ENCODE measurements around the gene ARHGAP12.

DNA sequence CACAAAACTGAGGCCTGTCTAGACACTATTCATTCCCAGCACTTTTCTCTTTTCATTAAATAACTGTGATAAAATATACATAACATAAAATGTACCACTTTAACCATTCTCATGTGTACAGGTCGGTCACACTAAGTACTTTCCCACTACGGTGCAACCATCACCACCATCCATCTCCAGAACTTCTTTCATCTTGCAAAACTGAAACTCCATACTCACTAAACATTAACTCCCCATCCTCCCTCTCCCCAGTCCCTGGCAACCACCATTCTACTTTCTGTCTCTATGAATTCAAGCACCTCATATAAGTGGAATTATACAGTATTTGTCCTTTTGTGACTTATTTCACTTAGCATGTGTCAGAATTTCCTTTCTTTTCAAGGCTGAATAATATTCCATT, 53.0 kb downstream of the ARHGAP12 start:
- TF ChIP-seq EZH2 (IDR thresholded peaks at IDR 0.05; ENCODE audit: borderline replicate concordance, low read length): no peak
- TF ChIP-seq, protein P1, sequence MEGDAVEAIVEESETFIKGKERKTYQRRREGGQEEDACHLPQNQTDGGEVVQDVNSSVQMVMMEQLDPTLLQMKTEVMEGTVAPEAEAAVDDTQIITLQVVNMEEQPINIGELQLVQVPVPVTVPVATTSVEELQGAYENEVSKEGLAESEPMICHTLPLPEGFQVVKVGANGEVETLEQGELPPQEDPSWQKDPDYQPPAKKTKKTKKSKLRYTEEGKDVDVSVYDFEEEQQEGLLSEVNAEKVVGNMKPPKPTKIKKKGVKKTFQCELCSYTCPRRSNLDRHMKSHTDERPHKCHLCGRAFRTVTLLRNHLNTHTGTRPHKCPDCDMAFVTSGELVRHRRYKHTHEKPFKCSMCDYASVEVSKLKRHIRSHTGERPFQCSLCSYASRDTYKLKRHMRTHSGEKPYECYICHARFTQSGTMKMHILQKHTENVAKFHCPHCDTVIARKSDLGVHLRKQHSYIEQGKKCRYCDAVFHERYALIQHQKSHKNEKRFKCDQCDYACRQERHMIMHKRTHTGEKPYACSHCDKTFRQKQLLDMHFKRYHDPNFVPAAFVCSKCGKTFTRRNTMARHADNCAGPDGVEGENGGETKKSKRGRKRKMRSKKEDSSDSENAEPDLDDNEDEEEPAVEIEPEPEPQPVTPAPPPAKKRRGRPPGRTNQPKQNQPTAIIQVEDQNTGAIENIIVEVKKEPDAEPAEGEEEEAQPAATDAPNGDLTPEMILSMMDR (IDR thresholded peaks at IDR 0.05; ENCODE audit: low read length): no peak
